HG02885 (cell line): ENCODE results near the gene ABTB2.

Source experiments
- ATAC-seq: cut with Tn5 transposase; IDR thresholded peaks from one replicate; pipeline ENCODE4 v1.9.1; 2021; ENCODE audit warnings: mild to moderate bottlenecking; ENCODE audit not compliant: unreplicated experiment, poor library complexity

ABTB2 gene

GRCh38 chr11:34268906-34269430 is 88.8 kb downstream of the ABTB2 start:
- no peak for ATAC-seq

- ATAC-seq = no peak
Observed at GRCh38 chr11:34267417-34267816, 90.4 kb downstream of the ABTB2 start.

- ATAC-seq = no peak
Observed at GRCh38 chr11:34267013-34267412, 90.8 kb downstream of the ABTB2 start.

GRCh38 chr11:34266090-34266912 is 91.5 kb downstream of the ABTB2 start:
- no peak for ATAC-seq

- ATAC-seq = no peak
Observed at GRCh38 chr11:34264303-34265110, 93.3 kb downstream of the ABTB2 start.

- no peak for ATAC-seq
Observed at GRCh38 chr11:34263441-34264091, 94.2 kb downstream of the ABTB2 start.

- ATAC-seq = no peak
Observed at GRCh38 chr11:34262531-34263081, 95.2 kb downstream of the ABTB2 start.

- ATAC-seq = no peak
Observed at GRCh38 chr11:34261820-34262219, 96.0 kb downstream of the ABTB2 start.

- no peak for ATAC-seq
Observed at GRCh38 chr11:34261095-34261494, 96.7 kb downstream of the ABTB2 start.

- ATAC-seq = no peak
Observed at GRCh38 chr11:34260072-34260575, 97.7 kb downstream of the ABTB2 start.

GRCh38 chr11:34259087-34259486 is 98.7 kb downstream of the ABTB2 start:
- no peak for ATAC-seq

GRCh38 chr11:34256626-34257025 is 101.2 kb downstream of the ABTB2 start:
- no peak for ATAC-seq

GRCh38 chr11:34256150-34256549 is 101.7 kb downstream of the ABTB2 start:
- ATAC-seq = no peak

- no peak for ATAC-seq
Observed at GRCh38 chr11:34255101-34255500, 102.7 kb downstream of the ABTB2 start.

GRCh38 chr11:34254011-34254410 is 103.8 kb downstream of the ABTB2 start:
- no peak for ATAC-seq

- no peak for ATAC-seq
Observed at GRCh38 chr11:34252651-34253050, 105.2 kb downstream of the ABTB2 start.

GRCh38 chr11:34252015-34252414 is 105.8 kb downstream of the ABTB2 start:
- no peak for ATAC-seq

GRCh38 chr11:34251589-34251980 is 106.2 kb downstream of the ABTB2 start:
- ATAC-seq = no peak

GRCh38 chr11:34250732-34251588 is 106.8 kb downstream of the ABTB2 start:
- peak; percentile 82 for ATAC-seq
